ENCODE data around the gene GPR151.

GRCh38 chr5:146527785-146528184, 11.8 kb upstream of the GPR151 start:
- TF ChIP-seq CTCF (IDR thresholded peaks at IDR 0.05; ENCODE audit: low read depth, low read length) (no peak), EZH2phosphoT487 (IDR thresholded peaks at IDR 0.05; ENCODE audit: low read depth) (no peak)
